Left lobe of liver (tissue), 2 donors: ENCODE data around the gene PPAN. TPM values are rescaled to one million over a fixed set of nuclear protein-coding genes. Genes with fewer than 3 reads are reported as not detected.

Source experiments
- ATAC-seq: fragments of 200-7000 bp; cut with Tn5 transposase; one replicate; pipeline ENCODE4 v1.9.1; 2020; ENCODE audit warnings: mild to moderate bottlenecking, moderate library complexity
- DNase-seq: peaks from one replicate; pipeline ENCODE4 v3.0.0-alpha.2; 2020; ENCODE audit warnings: low spot score
- total RNA-seq: library from RNA; stranded (reverse); gene quantifications from one replicate; pipeline ENCODE4 v1.2.1, GENCODE V29; 2021
- donor health status: DM: no; HTN: no; CAD: no; lungs with moderate emphysema.
- donor health status: DM: no; HTN: yes; CAD: no.

The PPAN gene
- total RNA-seq, 1 donor from 2014 or later, result 13.0 TPM

GRCh38 chr19:10137751-10138682 is 31.9 kb downstream of the PPAN start:
- DNase-seq (no peak), ATAC-seq (no peak)

- ATAC-seq, result no peak
- no peak for DNase-seq
Measured at GRCh38 chr19:10138879-10139795, 33.0 kb downstream of the PPAN start.

- DNase-seq (no peak), ATAC-seq (no peak)
Measured at GRCh38 chr19:10139952-10140351, 33.8 kb downstream of the PPAN start.

- ATAC-seq (no peak), DNase-seq (no peak)
Measured at GRCh38 chr19:10141479-10141878, 35.3 kb downstream of the PPAN start.

- DNase-seq (no peak), ATAC-seq (no peak)
Measured at GRCh38 chr19:10141973-10142372, 35.8 kb downstream of the PPAN start.

- ATAC-seq (no peak), DNase-seq (no peak)
Measured at GRCh38 chr19:10142701-10143375, 36.7 kb downstream of the PPAN start.

GRCh38 chr19:10143681-10144080 is 37.5 kb downstream of the PPAN start:
- DNase-seq (no peak), ATAC-seq (no peak)

GRCh38 chr19:10144361-10144760 is 38.2 kb downstream of the PPAN start:
- DNase-seq (no peak), ATAC-seq (no peak)

GRCh38 chr19:10145031-10145430 is 38.9 kb downstream of the PPAN start:
- no peak for ATAC-seq
- DNase-seq, result no peak

- DNase-seq, result no peak
- ATAC-seq, result no peak
Measured at GRCh38 chr19:10146142-10146541, 40.0 kb downstream of the PPAN start.

- ATAC-seq, result no peak
- DNase-seq, result no peak
Measured at GRCh38 chr19:10149427-10149826, 43.3 kb downstream of the PPAN start.

GRCh38 chr19:10151521-10151920 is 45.4 kb downstream of the PPAN start:
- ATAC-seq, result no peak
- no peak for DNase-seq

- ATAC-seq, result no peak
- DNase-seq, result no peak
Measured at GRCh38 chr19:10152100-10152499, 45.9 kb downstream of the PPAN start.

- ATAC-seq (no peak), DNase-seq (no peak)
Measured at GRCh38 chr19:10155839-10156238, 49.7 kb downstream of the PPAN start.

GRCh38 chr19:10158071-10158470 is 51.9 kb downstream of the PPAN start:
- ATAC-seq, result no peak
- DNase-seq, result no peak

GRCh38 chr19:10158485-10158884 is 52.3 kb downstream of the PPAN start:
- DNase-seq (no peak), ATAC-seq (no peak)

- no peak for ATAC-seq
- no peak for DNase-seq
Measured at GRCh38 chr19:10159610-10160009, 53.4 kb downstream of the PPAN start.
